HL-60/S4 treated with retinoic acid at 250 ng/mL for 4 days and 3 days (cell line): ENCODE measurements around the gene MZF1.

Source experiments
- in situ Hi-C: fragments of 300-500 bp; cut with MboI; formaldehyde crosslinking; loops from 2 replicates; pipeline ENCODE4 v1.7.0; 2022; ENCODE audit warnings: low sequenced_read_pairs

MZF1 gene

DNA sequence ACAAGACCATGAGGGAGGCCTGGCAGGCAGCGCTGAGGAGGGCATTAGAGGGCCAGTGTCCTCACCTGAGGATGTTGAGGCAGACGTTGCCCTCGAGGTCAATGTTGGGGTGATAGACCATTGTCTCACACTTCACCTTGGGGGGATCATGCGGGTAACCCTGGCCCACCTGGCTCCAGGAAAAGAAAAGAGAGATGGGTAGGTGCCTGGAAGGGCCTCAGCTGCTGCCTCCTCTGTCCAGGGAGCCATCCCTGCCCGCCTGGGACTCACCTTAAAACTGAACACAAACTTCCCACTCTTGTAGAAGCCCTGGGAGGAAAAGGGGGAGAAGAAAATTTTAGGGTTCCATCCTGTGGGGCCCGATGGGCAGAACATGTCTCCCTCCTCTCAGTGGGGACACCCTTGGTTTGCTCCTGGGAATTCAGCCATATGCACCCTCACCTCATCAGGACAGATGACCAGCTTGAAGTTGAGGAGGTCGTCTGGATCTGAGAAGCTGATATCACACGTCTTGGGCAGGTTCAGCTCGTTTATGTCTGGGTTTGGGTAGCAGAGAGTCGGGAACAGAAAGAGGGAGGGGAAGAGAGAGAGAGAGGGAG lies 16.4 kb downstream of the MZF1 start:
- in situ Hi-C loops: no loop called here

DNA sequence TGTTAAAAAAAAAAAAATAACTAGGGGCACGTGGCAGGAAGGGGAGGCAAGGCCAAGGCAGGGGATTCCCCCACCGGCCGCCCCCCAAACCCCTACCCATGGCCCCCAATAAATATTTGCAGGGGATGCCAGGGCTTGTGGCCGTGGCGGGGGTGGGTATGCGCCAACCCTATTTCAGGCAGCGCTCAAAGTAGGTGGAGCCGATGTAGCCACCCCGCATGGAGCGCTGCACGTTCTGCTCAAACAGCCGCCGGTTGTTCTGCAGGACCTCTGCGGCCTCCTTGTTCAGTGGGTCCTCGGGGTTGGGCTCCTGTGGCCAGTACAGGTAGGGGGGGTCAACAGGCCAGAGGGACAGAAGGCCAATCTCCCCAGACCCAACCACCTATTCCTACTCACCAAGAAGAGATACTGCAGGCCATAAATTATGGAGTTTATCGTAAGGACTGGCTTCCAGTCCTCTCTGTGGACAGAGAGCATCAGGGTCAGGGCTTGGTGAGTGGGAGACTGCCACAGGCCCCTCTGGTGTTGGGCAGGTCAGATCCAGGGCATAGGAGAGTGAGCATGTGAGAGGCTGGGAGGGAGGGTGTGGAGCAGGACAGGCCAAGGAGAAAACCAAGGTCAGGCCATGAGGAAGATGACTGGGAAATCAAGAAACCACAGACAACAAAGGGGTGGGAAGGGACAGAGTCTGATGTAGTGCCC lies 17.1 kb downstream of the MZF1 start:
- in situ Hi-C loops: no loop called here

DNA sequence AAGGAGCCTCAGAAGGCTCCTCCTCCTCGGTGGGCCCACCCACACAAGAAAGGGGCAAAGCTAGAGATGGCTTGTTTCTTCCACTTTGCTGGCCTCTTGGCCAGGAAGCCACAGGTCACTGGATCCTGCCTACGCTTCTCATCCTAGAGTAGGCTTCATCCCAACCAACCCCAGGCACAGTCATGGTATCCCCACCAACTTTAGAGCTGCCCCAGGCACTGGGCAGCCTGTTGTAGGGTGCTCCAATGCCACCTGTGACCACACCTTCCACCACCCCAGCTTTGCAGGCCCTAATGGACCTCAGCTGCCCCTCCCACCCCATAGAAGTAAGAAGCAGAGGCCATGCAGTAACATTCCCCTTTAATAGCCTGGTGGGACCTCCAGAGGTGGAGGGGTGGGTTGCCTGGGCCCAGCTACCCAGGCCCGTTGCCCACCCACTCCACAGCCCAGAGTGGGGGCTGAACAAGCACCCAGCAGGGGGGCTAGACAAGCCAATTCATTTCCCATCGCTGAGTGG lies 17.7 kb downstream of the MZF1 start:
- in situ Hi-C loops: no loop called here

DNA sequence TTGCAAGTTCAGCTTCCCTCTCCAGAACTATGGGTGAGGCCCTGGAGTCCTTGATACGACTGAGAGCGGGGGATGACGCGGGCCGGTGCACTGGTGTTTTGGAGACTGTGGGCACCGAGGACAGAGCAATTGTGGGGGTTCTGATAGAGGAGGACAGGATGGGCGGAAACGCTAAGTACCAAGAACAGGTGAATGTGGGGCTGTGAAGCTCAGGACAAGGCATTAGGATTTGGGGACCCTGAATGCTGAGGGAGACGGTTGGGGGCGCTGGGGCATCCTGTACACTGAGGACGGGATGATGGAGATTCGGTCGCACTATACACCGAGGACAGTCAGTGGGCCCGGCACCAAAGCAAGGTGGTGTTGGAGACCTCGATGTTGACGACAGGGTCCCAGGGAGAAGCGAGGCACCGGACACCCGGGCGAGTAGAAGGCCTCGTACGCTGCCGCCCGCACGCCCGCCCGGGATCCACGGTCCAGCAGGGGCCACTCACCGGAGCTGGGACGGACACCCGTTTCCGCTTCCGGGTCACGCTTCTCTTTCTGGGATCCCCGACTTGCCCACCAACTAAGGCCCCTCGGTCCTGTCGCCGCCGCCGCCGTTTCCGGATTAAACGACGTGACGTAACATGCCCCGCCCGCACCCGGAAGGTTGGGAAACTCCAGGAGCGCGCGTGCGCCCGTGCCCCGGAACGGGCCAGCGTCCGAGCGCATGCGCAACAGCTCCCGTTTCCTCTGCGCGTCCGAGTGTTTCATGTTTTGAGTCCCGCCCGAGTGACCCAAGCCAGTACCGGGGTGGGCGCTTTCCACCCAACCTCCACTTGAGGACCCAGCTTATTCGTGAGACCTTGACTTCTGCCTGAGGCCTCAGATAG lies 18.4 kb downstream of the MZF1 start, which contains the start of gene CHMP2A:
CHMP2A (minus strand) TSS at position 612 of the 875 bp plus-strand sequence. CDS start 893 bp downstream, outside the sequence.
- in situ Hi-C loops: no loop called here

DNA sequence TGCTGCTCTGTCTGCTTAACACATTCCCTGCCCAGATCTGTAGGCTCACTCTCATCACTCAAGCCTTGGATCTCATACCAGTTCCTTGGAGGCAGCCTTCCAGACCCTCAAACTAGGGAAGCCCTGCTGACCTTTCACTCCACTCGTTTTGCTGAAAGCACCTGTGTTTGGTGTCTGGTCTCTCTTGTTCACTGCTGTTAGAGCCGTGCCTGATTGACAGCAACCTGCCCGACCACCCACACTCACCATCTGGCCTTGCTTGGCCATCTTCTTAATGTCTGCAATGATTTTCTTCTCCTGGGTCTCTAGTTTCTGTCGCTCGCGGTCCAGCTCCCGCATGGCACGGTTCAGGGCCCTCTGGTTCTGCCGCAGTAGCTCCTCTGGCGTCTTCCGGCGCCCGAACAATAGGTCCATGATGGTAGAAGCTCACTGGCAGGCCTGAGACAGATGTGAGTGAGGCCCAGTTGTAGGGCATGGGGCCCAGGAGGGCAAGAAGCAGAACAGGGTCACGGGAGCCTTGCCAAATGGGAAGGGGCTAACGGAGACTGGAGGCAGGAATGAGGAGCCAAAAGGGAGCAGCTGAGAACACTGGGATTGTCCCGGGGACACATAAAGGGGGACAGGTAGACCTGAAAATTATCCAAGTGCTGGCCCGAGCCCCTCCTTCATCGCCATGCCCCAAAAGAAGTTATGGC lies 19.2 kb downstream of the MZF1 start:
- in situ Hi-C loops: no loop called here

DNA sequence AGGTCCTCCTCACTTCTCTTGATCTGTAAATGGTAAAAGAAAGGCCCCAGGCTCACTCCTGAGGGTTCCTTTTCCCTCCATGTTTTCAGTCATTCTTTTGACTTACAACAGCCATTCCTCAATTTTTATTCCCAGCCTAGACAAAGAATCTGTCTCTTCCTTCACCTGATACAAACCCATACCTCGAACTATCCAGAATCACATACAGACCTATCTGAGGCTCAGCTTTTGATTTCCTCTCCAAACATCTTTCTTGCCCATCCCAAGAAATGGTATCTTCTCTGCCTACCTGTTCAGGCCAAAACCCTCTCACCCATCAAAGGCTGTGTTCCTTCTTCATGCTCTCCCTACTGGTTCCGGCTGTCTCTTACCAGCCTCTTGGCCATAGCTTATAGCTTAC lies 20.5 kb downstream of the MZF1 start:
- in situ Hi-C loops: no loop called here

DNA sequence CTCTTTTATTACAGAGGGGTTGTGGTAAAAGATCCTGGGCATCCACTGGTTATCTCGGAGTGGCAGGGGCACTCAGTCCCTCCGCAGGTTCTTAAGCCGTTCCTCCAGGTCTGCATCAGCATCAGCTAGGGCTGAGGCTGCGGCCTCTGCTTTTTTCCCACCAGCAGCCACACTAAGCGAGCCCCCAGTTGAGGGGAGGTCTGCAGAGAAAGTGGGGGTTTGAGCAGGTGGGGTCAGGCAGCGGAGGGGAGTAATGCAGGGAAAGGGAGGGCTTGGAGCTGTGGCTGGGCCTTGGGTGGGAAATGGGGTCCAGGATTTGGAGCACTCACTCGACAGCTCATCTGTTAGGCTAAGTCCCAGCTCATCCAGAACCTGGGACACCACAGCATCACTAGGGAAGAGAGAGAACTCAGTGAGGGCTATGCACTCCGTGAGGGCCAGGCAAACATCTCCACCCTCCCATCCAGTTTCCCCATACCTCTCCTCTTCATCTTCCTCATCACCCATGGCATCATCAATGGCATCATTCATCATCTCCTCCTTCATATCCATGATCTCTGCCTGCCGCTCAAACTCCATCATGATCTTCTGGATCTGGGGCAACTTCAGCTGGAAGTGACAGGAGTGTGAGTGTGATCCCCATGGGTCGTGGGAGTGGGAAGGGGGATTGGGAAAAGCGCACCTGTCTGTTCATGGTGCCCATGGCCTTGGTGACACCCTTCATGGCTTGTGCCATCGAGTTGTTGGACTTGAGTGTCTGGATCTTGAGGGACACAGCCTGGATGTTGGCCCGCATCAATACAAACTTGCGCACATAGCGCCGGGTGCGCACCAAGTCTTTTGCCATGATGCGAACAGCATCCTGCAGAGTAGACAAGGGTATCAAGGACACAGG lies 21.3 kb downstream of the MZF1 start:
- in situ Hi-C loops: no loop called here

DNA sequence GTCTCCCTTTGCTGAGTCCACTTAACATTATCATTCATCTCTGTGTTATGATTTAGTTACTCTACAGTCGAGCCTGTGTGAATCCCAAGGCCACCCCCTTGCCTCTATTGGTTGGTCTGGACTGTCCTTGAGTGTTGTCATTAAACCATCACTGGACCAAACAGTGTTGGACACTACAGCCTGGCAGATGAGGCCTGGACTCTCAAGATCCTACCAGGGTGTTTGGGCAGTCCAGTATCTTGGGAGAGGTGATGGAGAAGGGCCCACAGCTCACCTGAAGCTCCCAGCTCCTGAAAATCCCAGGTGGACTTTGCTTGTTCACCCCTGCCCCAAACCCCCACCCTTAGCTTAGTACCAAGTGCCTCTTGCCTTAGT lies 22.0 kb downstream of the MZF1 start:
- in situ Hi-C loops: no loop called here

DNA sequence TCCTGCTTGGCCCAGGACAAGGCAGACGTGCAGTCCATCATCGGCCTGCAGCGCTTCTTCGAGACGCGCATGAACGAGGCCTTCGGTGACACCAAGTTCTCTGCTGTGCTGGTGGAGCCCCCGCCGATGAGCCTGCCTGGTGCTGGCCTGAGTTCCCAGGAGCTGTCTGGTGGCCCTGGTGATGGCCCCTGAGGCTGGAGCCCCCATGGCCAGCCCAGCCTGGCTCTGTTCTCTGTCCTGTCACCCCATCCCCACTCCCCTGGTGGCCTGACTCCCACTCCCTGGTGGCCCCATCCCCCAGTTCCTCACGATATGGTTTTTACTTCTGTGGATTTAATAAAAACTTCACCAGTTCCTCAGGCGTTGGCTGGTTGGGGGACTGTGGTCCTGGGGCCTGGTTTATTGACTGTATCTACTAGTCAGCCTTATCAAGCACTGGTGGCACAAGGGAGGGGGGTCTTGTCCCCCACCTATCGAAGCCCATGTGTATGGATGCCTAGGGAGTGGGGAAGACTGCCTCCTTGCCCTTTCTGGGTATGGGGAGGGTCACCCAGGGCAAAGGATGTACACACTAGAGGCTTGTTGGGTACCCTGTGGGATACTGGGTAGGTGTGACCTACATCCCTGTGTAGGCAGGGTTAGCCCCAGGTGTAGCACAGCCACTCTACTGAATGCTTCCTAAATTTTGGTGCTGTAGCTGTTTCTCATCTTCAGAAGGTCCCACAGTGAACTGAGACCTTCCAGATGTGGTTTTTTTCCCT lies 22.6 kb downstream of the MZF1 start:
- in situ Hi-C loops: no loop called here

DNA sequence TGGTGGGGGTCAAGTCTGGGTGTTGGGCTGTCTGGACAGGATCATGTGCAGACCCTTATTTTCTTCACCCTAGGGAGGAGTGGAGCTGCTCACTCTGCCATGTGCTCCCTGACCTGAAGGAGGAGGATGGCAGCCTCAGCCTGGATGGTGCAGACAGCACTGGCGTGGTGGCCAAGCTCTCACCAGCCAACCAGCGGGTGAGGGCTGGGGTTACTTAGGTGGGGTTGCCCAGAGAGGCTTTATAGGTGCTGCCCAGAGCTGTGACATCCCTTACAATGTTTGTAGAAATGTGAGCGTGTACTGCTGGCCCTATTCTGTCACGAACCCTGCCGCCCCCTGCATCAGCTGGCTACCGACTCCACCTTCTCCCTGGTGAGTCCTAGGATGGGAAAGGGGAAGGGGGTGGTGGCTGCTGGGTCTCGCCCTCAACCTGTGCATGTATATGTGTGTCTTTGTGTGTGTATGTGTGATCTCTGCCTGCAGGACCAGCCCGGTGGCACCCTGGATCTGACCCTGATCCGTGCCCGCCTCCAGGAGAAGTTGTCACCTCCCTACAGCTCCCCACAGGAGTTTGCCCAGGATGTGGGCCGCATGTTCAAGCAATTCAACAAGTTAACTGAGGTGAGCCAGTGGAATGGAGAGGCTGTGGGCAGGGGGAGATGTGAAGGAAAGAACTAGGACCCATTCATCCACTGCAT lies 23.3 kb downstream of the MZF1 start:
- in situ Hi-C loops: no loop called here

DNA sequence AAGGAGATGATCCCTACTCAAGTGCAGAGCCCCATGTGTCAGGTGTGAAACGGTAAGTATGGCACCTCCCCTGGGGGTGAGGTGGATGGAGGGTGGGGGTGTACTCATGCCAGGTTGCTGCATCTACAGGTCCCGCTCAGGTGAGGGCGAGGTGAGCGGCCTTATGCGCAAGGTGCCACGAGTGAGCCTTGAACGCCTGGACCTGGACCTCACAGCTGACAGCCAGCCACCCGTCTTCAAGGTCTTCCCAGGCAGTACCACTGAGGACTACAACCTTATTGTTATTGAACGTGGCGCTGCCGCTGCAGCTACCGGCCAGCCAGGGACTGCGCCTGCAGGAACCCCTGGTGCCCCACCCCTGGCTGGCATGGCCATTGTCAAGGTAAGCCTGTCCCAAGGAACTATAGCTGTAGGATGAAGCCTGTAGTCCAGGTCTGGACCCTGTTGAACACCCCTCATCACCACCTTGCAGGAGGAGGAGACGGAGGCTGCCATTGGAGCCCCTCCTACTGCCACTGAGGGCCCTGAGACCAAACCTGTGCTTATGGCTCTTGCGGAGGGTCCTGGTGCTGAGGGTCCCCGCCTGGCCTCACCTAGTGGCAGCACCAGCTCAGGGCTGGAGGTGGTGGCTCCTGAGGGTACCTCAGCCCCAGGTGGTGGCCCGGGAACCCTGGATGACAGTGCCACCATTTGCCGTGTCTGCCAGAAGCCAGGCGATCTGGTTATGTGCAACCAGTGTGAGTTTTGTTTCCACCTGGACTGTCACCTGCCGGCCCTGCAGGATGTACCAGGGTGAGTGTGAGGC lies 24.1 kb downstream of the MZF1 start:
- in situ Hi-C loops: no loop called here

DNA sequence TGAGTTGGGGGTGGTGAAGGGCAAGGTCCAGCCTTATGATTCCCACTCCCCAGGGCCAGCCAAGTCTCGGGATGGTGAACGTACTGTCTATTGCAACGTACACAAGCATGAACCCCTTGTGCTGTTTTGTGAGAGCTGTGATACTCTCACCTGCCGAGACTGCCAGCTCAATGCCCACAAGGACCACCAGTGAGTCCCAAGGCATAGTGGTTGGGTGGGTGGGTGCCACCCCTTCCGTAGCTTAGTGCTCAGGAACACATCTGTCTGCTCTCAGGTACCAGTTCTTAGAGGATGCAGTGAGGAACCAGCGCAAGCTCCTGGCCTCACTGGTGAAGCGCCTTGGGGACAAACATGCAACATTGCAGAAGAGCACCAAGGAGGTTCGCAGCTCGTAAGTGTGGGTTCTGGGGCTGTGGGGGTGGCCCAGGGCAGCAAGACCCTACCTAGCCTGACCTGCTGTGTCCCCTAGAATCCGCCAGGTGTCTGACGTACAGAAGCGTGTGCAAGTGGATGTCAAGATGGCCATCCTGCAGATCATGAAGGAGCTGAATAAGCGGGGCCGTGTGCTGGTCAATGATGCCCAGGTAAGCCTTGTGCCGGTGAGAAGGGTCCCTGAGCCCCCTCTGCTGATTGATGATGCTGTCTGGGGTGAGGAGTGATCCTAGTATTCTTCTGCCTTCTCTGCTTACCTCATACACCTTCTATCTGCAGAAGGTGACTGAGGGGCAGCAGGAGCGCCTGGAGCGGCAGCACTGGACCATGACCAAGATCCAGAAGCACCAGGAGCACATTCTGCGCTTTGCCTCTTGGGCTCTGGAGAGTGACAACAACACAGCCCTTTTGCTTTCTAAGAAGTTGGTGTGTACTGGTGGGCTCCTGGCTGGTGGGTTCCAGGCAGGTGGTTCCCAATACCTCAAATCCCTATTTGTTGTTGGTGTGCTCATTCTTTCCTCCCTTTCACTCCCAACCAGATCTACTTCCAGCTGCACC lies 25.5 kb downstream of the MZF1 start:
- in situ Hi-C loops: no loop called here

DNA sequence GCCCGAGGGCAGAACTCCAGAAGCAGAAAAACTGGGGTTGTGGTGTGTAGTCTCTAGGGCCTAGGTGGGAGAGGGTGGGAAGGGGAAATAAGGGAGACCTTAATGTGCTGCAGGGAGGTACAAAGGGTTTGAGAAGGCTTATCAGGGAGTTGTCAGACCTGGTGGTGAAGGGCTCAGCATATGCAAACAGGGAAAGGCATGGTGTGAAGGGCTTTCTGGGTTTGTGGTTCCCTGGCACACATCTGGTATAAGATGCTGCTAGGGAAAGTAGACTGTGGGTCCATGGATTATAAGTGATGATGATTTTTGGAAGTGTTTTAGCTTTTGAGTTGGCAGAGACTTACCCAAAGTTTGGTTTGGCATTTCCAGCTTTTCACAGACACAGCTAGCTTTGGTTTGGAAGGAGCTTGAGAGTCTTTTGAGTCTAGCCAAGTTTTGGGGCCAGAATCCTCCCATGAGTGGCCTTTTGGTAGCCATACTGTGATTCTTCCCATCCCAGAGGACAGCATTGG lies 27.1 kb downstream of the MZF1 start:
- in situ Hi-C loops: no loop called here

DNA sequence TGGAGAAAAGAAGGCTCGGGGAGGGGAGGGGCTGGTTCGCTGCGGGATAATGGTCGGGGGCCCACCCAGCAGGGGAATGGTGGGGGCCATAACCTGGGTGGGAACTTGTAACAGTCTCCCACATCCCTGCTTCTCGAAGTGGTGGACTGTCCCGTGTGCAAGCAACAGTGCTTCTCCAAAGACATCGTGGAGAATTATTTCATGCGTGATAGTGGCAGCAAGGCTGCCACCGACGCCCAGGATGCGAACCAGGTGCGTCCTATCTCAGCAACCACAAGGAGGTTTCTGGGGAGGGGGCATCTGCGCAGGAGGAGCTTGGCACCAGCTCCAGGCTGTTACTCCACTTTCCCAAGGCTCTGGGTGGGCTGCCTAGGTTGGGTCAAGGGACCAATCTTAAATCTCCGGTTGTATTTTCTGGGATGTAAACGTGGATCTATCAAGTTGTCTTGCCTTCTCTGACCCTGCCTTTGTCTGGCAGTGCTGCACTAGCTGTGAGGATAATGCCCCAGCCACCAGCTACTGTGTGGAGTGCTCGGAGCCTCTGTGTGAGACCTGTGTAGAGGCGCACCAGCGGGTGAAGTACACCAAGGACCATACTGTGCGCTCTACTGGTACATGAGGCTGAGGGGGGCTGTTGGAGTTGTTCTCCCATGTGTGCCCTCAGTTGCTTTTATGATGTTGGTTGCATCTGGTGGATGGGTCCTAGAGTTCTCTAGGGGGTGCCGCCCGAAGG lies 27.7 kb downstream of the MZF1 start:
- in situ Hi-C loops: no loop called here

DNA sequence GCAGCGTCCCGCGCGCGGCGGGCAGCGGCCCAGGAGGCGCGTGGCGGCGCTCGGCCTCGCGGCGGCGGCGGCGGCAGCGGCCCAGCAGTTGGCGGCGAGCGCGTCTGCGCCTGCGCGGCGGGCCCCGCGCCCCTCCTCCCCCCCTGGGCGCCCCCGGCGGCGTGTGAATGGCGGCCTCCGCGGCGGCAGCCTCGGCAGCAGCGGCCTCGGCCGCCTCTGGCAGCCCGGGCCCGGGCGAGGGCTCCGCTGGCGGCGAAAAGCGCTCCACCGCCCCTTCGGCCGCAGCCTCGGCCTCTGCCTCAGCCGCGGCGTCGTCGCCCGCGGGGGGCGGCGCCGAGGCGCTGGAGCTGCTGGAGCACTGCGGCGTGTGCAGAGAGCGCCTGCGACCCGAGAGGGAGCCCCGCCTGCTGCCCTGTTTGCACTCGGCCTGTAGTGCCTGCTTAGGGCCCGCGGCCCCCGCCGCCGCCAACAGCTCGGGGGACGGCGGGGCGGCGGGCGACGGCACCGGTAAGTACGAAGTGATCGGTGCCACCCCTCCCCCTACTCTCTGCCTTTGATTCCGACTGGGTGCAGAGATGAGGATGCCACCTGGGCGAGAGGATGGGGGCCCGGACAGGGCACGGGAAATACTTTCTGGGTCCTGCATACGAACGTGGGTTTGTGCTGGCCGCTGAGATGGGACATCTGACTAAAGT lies 28.4 kb downstream of the MZF1 start:
- in situ Hi-C loops: no loop called here
